ES-I3 (cell line): Measurements from ENCODE around the gene ANKRD23.
"Not testable (repeated sequence)": the region's sequence is repeated elsewhere in the genome, so short reads cannot be mapped to it uniquely, and the experiment has no call there.

Source experiments
- H3K36me3 ChIP-seq: 2 replicates; pipeline ENCODE4 v1.6.1; 2013; ENCODE audit warnings: mild to moderate bottlenecking, low read length, control low read depth, moderate library complexity; ENCODE audit not compliant: insufficient read depth
- H3K4me1 ChIP-seq: 2 replicates; pipeline ENCODE4 v1.6.1; 2013; ENCODE audit warnings: mild to moderate bottlenecking, control low read depth, low read length; ENCODE audit not compliant: insufficient read depth
- H3K9ac ChIP-seq: 2 replicates; pipeline ENCODE4 v1.6.1; 2013; ENCODE audit warnings: low read depth, mild to moderate bottlenecking, low read length, moderate library complexity
- H3K9me3 ChIP-seq: 2 replicates; pipeline ENCODE4 v1.6.1; 2013; ENCODE audit warnings: mild to moderate bottlenecking, low read length, moderate library complexity; ENCODE audit not compliant: control insufficient read depth, insufficient read depth

ANKRD23 gene

DNA sequence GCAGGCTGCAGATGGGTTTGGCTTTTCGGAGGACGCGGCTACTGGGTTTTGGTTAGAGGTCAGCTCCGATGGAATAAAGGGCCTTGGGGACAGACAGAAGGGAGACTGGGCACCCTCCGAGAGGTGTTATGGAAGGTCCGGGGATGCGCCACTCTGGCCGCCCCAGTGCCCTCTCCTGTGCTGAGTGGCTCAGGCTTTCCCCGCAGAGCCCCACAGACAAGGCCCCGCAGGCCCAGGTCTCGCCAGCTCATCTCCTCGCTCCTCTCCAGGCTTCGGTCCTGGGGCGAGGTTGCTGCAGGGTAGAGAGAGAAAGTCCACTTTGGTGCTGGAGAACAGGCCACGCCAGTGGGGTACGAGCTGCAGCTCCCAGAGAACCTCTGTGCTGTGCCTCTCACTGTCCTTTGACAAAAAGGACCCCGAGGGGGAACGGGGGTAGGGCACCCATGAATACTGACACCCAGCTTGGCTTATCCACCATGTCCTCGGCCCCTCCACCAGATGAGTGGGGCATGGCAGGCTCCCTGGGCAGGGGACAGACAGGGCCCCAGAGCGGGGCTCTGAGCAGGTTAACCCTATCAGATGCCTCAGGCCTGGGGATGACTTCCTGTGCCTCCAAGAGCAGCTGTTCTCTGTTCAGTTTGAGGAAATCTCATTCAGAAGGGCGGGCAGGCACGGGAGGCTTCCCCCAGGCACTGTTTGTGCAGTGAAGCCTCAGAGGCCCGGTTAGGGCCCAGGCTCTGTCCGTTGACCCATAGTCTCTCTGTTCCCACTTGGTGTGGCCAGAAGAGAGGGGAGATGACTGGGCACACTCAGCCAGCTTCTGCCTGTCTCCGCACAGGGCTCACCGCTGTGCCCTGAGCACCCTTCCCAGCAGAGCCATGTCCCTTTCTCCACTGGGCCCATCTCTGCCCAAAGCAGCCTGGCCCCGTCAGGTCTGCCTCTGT, 43.5 kb downstream of the ANKRD23 start:
- H3K9ac ChIP-seq = no peak overlapping the region
- peaks cover 3% of the 10 kb centered on the region; the same call in 1 of the 2 replicates for H3K4me1 ChIP-seq
- no peaks in the 10 kb centered on the region; the same call in 1 of the 2 replicates for H3K9me3 ChIP-seq
- no peaks in the 10 kb centered on the region for H3K36me3 ChIP-seq

- no peaks in the 10 kb centered on the region for H3K36me3 ChIP-seq
Observed at GRCh38 chr2:96799623-96799935, 44.2 kb downstream of the ANKRD23 start.

GRCh38 chr2:96798733-96799622, 44.8 kb downstream of the ANKRD23 start:
- no peaks in the 10 kb centered on the region for H3K36me3 ChIP-seq

More at GRCh38 chr2:96799623-96799935, 44.2 kb downstream of the ANKRD23 start:
- H3K9ac ChIP-seq = no peak overlapping the region
- H3K4me1 ChIP-seq = peaks cover 3% of the 10 kb centered on the region; the same call in 1 of the 2 replicates
- no peaks in the 10 kb centered on the region for H3K9me3 ChIP-seq

GRCh38 chr2:96797066-96797625, 46.7 kb downstream of the ANKRD23 start:
- Histone ChIP-seq H3K36me3 (no peaks in the 10 kb centered on the region), H3K4me1 (peaks cover 3% of the 10 kb centered on the region; the same call in 1 of the 2 replicates), H3K9ac (no peak overlapping the region), H3K9me3 (no peaks in the 10 kb centered on the region)

More at GRCh38 chr2:96798733-96799622, 44.8 kb downstream of the ANKRD23 start:
- no peak overlapping the region for H3K9ac ChIP-seq
- H3K4me1 ChIP-seq = peaks cover 3% of the 10 kb centered on the region; the same call in 1 of the 2 replicates
- no peaks in the 10 kb centered on the region for H3K9me3 ChIP-seq

DNA sequence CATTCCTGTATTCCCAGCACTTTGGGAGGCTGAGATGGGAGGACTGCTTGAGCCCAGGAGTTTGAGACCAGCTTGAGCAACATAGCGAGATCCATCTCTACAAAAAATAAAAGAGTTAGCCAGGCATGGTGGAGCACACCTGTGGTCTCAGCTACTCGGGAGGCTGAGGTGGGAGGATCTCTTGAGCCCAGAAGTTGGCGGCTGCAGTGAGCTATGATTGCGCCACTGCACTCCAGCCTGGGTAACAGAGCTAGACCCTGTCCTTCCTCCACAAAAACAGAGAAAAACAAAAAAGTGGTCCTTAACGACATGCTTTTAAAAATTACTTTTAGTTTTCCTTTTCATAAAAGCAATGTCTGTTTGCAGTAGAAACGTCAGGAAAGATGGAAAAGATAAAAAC, 47.3 kb downstream of the ANKRD23 start:
- H3K9me3 ChIP-seq, H3K4me1 ChIP-seq, H3K9ac ChIP-seq, H3K36me3 ChIP-seq: not testable (repeated sequence)

DNA sequence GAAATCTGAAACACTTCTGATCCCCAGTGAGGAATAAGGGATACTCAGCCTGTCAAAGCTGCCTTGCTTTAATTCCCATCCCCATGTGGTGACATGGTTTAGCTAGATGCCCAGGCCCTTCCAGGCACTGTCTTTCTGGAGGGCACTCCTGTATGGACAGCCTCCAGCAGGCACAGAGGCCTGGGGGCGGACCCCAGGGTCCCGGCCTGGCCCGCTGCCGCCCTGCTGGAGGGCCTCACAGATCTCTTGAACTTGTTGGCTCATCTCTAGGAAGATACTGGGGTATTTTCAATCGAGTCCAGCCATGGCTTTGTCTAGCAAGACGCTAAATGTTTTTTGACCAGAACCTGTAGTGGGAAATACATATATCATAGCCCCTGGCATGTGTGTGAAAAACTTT, 48.7 kb downstream of the ANKRD23 start:
- H3K36me3 ChIP-seq = no peaks in the 10 kb centered on the region
- H3K9ac ChIP-seq = no peak overlapping the region
- H3K4me1 ChIP-seq = no peaks in the 10 kb centered on the region
- H3K9me3 ChIP-seq = no peaks in the 10 kb centered on the region

DNA sequence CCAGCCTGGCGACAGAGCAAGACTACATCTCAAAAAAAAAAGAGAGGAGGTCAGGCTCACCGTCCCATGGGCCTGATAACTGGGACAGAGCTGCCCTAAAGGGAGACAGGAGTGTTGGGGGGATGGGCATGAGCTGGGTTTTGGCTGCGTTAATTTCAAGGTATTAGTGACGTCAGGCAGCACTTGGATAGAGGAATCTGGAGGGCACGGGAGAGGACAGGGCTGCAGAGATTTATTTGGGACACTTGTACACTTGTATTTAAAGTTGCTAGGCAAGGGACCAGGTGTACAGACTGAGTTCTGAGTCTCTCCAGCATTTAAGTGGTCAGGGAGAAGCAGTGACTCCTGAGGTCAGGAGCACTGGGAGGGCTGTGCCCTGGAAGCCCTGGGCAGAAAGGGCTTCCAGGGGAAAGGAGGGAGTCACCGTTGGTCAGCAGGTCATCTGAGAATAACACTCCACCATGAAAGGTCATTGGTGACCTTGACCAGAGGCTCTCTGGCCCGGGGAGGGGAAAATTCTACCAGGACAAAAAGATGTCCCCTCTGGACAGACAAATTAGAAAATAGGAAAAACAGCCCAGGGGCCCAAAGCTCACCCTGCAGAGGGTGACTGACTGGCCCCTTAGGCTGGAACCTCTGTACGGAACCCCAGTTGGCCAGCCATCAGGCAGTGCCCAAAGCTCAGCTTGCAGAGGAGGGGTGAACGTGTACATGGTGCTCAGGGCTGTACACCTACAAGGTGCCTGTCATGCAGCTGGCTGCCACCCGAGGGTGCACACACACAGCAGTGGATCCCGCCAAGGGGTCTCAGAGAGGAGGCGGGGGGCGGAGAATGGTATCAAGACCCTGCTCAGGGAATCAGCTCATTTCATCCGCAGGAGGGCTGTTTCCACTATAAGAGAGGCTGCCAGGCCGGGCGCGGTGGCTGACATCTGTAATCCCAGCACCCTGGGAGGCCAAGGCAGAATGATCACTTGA, 50.8 kb downstream of the ANKRD23 start:
- peaks cover 3% of the 10 kb centered on the region; the same call in 1 of the 2 replicates for H3K4me1 ChIP-seq
- no peaks in the 10 kb centered on the region for H3K36me3 ChIP-seq
- no peaks in the 10 kb centered on the region for H3K9me3 ChIP-seq
- no peak overlapping the region for H3K9ac ChIP-seq

DNA sequence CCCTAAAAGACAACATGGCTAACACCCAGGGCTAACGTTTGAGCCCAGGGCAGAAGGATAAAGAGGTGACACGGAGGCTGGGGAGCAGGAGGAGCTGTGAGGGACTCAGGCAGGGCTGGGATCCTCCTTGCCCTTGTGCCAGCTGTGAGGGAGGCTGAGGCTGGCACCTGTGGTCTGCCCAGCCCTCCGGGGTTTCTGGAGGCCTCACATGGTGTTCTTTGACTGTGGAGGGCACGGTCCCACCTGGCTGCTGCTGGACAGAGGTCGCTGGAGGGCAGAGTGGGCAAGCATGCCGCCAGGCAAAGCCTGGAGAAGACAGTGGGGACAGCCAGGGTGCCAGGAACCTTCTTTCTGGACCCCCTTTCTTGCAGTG, 54.6 kb downstream of the ANKRD23 start:
- no peaks in the 10 kb centered on the region for H3K36me3 ChIP-seq
- peaks cover 3% of the 10 kb centered on the region; the same call in 1 of the 2 replicates for H3K4me1 ChIP-seq
- no peaks in the 10 kb centered on the region for H3K9me3 ChIP-seq
- H3K9ac ChIP-seq = no peak overlapping the region

DNA sequence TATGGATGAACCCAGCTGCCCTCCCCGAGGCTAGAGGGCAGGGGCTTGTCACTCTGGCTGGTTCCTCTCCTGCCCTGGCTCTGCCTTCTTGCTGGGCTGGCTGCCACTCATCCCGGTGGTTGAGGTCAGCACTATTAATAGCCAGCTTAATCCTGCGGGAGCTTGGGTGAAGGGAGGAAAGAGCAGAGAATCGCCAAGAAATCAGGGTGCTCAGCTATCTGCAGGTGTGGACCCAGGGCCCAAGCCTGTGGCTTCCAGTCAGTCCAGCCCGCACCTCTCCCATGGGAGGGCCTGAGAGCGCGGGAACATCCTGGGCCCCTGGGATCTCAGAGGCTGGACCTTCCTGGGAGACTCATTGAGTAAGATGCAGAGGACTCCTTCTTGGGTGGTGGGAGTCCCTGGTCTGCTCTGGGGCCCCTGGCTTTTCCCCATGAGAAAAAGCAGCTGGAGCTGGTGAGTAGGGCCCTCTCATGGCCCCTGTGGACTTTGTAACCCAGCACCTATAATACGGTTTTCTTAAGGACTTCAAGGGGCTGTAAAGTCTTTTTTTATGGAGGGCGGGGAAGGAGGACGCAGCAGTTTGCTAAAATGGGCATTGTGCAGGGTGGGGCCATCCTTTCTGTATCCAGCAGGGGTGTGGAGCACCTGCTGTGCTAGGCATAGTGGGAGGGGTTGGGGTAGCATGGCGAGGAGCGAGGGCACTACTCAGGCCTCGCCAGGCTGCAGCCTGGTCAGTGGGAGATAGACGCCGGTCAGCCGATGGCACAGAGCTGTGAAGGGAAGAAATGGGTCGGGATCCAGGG, 55.2 kb downstream of the ANKRD23 start:
- Histone ChIP-seq H3K9me3 (no peaks in the 10 kb centered on the region), H3K36me3 (no peaks in the 10 kb centered on the region), H3K4me1 (peaks cover 3% of the 10 kb centered on the region; the same call in 1 of the 2 replicates), H3K9ac (no peak overlapping the region)
